Left ventricle myocardium superior (tissue), 1 donor: ENCODE results near the gene SLC12A8. TPM values are rescaled to one million over a fixed set of nuclear protein-coding genes. Genes with fewer than 3 reads are reported as not detected.
A peak's percentile ranks its signal among the peaks of the same experiment; 100 is the strongest.

Experiments
- ATAC-seq: fragments of 200-7000 bp; cut with Tn5 transposase; one replicate; pipeline ENCODE4 v1.9.1; 2020; ENCODE audit warnings: mild to moderate bottlenecking, moderate library complexity
- DNase-seq: peaks from one replicate; pipeline ENCODE4 v3.0.0-alpha.2; 2020
- intact Hi-C: fragments of 100-400 bp; cut with micrococcal nuclease; formaldehyde crosslinking; loops from one replicate; pipeline ENCODE4 v1.11.0; 2022
- long read RNA-seq: library from polyadenylated mRNA; unstranded; transcript quantifications from one replicate; pipeline ENCODE4 v2.0.0, GENCODE V29; 2021
- total RNA-seq: library from RNA; stranded (reverse); fragmentation: NEBNext Ultra II Directional; extraction: Animal tissue kit (Norgen Biotek cat#: 25700); gene quantifications from one replicate; pipeline ENCODE4 v1.2.1, GENCODE V29; 2021
- donor health status: DM: no; HTN: yes; CAD: no; lungs with severe emphysema.

Gene SLC12A8
- 0.52 TPM for total RNA-seq
- long read RNA-seq: 0 reads

- ATAC-seq: peak; percentile 78
Measured at GRCh38 chr3:125212509-125213363, at the start of gene SLC12A8. SLC12A8 (minus strand) TSS chr3:125212748; CDS start chr3:125211349, 1,399 bp downstream.

GRCh38 chr3:125262161-125262560 lies 49.6 kb upstream of the SLC12A8 start:
- no peak for ATAC-seq
- intact Hi-C loops: no loop called here
- no peak for DNase-seq

More at GRCh38 chr3:125212509-125213363, at the start of gene SLC12A8:
- peak; percentile 29 for DNase-seq
- intact Hi-C loops: no loop called here

- ATAC-seq: no peak
- intact Hi-C loops: no loop called here
- DNase-seq: no peak
Measured at GRCh38 chr3:125261031-125261430, 48.5 kb upstream of the SLC12A8 start.

- ATAC-seq (no peak), DNase-seq (no peak)
- intact Hi-C loops: no loop called here
Measured at GRCh38 chr3:125260158-125260557, 47.6 kb upstream of the SLC12A8 start.

- no peak for DNase-seq
- no peak for ATAC-seq
- intact Hi-C loops: no loop called here
Measured at GRCh38 chr3:125257536-125257935, 45.0 kb upstream of the SLC12A8 start.

GRCh38 chr3:125256675-125257074 lies 44.1 kb upstream of the SLC12A8 start:
- ATAC-seq (no peak), DNase-seq (no peak)
- intact Hi-C loops: no loop called here

- no peak for DNase-seq
- no peak for ATAC-seq
- intact Hi-C loops: no loop called here
Measured at GRCh38 chr3:125250973-125251372, 38.4 kb upstream of the SLC12A8 start.

GRCh38 chr3:125246237-125246636 lies 33.7 kb upstream of the SLC12A8 start:
- intact Hi-C loops: loop anchor here (2.0 kb wide), 1 partner anchor 39 kb away; no protein-coding TSS in a partner anchor
- DNase-seq (no peak), ATAC-seq (no peak)

- ATAC-seq (no peak), DNase-seq (no peak)
- intact Hi-C loops: no loop called here
Measured at GRCh38 chr3:125245521-125245920, 33.0 kb upstream of the SLC12A8 start.

- no peak for ATAC-seq
- DNase-seq: no peak
- intact Hi-C loops: no loop called here
Measured at GRCh38 chr3:125240496-125240895, 27.9 kb upstream of the SLC12A8 start.

- intact Hi-C loops: no loop called here
- no peak for DNase-seq
- ATAC-seq: no peak
Measured at GRCh38 chr3:125239266-125239665, 26.7 kb upstream of the SLC12A8 start.

GRCh38 chr3:125238759-125239158 lies 26.2 kb upstream of the SLC12A8 start:
- ATAC-seq: no peak
- no peak for DNase-seq
- intact Hi-C loops: no loop called here

GRCh38 chr3:125236331-125236903 lies 23.9 kb upstream of the SLC12A8 start:
- intact Hi-C loops: no loop called here

GRCh38 chr3:125234831-125235230 lies 22.3 kb upstream of the SLC12A8 start:
- intact Hi-C loops: no loop called here
- DNase-seq (no peak), ATAC-seq (no peak)

More at GRCh38 chr3:125236331-125236903, 23.9 kb upstream of the SLC12A8 start:
- ATAC-seq (no peak), DNase-seq (no peak)

GRCh38 chr3:125232401-125232800 lies 19.9 kb upstream of the SLC12A8 start:
- intact Hi-C loops: no loop called here
- no peak for DNase-seq
- no peak for ATAC-seq

- no peak for ATAC-seq
- intact Hi-C loops: no loop called here
- DNase-seq: no peak
Measured at GRCh38 chr3:125231895-125232294, 19.3 kb upstream of the SLC12A8 start.

- DNase-seq (no peak), ATAC-seq (no peak)
- intact Hi-C loops: no loop called here
Measured at GRCh38 chr3:125229707-125230106, 17.2 kb upstream of the SLC12A8 start.

GRCh38 chr3:125229168-125229567 lies 16.6 kb upstream of the SLC12A8 start:
- no peak for DNase-seq
- intact Hi-C loops: no loop called here

GRCh38 chr3:125221831-125222230 lies 9.3 kb upstream of the SLC12A8 start:
- DNase-seq (no peak), ATAC-seq (no peak)
- intact Hi-C loops: no loop called here

More at GRCh38 chr3:125229168-125229567, 16.6 kb upstream of the SLC12A8 start:
- ATAC-seq: no peak

GRCh38 chr3:125220727-125221429 lies 8.3 kb upstream of the SLC12A8 start:
- ATAC-seq: no peak
- intact Hi-C loops: no loop called here
- DNase-seq: no peak
